ENCODE results near the gene TADA2B.

Gene TADA2B

DNA sequence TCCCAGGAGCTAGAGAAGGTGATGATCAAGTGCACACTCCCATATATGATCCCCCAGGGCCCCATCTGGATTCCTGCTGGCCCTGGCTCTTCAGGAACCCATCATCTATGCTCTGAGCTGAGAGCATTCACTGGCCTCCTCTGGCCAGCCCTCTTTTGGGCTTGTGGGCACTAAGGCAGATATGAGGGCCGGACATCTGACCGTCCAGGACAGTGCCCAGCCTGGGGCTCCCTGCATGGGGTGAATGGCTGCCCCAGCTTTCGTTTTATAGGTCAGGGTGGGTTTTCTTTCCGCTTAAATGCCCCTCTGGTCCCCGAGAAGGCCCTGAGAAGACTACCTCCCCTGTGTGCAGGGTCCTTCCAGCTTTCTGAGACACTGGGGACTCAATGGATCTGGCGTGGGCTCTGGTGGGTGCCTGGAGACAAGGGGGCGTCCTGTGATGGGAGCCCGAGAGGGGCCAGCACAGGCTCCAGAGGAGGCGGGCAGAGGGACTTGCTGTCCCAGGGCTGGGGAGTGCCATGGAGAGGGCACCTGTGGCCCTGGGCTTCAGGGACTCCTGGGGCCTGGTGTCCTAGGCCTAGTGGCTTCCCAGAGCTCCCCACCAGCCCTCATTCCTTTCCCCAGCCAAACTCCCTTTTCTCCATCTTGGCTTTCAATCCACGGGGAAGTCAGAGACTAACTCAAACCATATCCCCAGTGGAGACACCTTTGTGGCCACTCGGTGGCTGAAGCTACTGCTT lies 64.2 kb downstream of the TADA2B start:
- Histone ChIP-seq H3K27ac (ENCODE audit: low read length) (no peak overlapping the region), H2AFZ (ENCODE audit: low read depth, low read length) (no peak overlapping the region), H3K9me3 (ENCODE audit: insufficient read depth, low read length) (no peaks in the 10 kb centered on the region), H3K4me2 (ENCODE audit: low read length) (no peak overlapping the region), H3K4me1 (ENCODE audit: low read length) (0 out of 2 replicates have a peak, but pooled peaks cover 3% of the 10 kb centered on the region), H4K20me1 (ENCODE audit: insufficient read depth, low read length) (no peaks in the 10 kb centered on the region), H3K9ac (ENCODE audit: low read length) (no peak overlapping the region), H3K27me3 (ENCODE audit: low read depth, low read length) (no peaks in the 10 kb centered on the region), H3K36me3 (replicated peaks; ENCODE audit: low read depth, low read length) (no peaks in the 10 kb centered on the region), H3K4me3 (ENCODE audit: low read length) (no peak overlapping the region), H3K79me2 (ENCODE audit: low read length) (no peaks in the 10 kb centered on the region)
- TF ChIP-seq EZH2phosphoT487 (IDR thresholded peaks at IDR 0.05; ENCODE audit: low read depth) = no peak
- TF ChIP-seq, protein P1, sequence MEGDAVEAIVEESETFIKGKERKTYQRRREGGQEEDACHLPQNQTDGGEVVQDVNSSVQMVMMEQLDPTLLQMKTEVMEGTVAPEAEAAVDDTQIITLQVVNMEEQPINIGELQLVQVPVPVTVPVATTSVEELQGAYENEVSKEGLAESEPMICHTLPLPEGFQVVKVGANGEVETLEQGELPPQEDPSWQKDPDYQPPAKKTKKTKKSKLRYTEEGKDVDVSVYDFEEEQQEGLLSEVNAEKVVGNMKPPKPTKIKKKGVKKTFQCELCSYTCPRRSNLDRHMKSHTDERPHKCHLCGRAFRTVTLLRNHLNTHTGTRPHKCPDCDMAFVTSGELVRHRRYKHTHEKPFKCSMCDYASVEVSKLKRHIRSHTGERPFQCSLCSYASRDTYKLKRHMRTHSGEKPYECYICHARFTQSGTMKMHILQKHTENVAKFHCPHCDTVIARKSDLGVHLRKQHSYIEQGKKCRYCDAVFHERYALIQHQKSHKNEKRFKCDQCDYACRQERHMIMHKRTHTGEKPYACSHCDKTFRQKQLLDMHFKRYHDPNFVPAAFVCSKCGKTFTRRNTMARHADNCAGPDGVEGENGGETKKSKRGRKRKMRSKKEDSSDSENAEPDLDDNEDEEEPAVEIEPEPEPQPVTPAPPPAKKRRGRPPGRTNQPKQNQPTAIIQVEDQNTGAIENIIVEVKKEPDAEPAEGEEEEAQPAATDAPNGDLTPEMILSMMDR (IDR thresholded peaks at IDR 0.05; ENCODE audit: low read depth, low read length) = no peak
